ENCODE results near the gene PRR5L.

The PRR5L gene

DNA sequence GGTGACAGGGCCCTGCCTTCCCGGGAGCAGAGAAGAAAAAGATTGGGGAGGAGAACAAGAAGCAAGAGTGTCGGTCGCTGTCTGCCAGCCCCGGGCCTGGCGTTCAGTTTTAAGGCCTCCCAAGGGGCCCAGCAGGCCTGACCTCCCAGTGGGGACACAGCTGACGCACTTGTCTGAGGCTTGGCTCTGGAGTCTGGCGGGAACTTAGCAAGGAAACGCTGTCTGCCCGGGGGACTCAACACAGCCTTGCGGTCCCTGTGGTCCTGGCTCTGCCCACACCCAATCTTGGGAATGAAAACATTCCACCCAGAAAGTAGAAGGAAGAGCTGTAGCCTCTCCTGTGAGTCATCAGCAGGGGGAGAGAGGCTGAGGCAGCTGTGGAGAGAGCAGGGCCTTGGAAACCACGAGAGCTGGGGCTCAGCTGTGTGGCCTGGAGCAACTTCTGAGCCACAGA, 159.6 kb downstream of the PRR5L start:
- no peak for DNase-seq
- no peaks in the 10 kb centered on the region for H3K79me2 ChIP-seq (ENCODE audit: low read length)
- no peaks in the 10 kb centered on the region for H4K20me1 ChIP-seq (ENCODE audit: insufficient read depth, low read length)
- H3K36me3 ChIP-seq (replicated peaks; ENCODE audit: insufficient read depth, low read length) = no peaks in the 10 kb centered on the region
- H3K9me2 ChIP-seq (replicated peaks; ENCODE audit: insufficient read depth, low read length) = no peaks in the 10 kb centered on the region
- H3K4me3 ChIP-seq (ENCODE audit: low read length) = no peak overlapping the region
- H3K4me1 ChIP-seq (ENCODE audit: low read length) = no peaks in the 10 kb centered on the region
- H3K9ac ChIP-seq (ENCODE audit: low read length) = no peak overlapping the region
- TF ChIP-seq EZH2 (optimal IDR thresholded peaks at IDR 0.05; ENCODE audit: low read depth, low read length) = no peak
- TF ChIP-seq, protein P1, sequence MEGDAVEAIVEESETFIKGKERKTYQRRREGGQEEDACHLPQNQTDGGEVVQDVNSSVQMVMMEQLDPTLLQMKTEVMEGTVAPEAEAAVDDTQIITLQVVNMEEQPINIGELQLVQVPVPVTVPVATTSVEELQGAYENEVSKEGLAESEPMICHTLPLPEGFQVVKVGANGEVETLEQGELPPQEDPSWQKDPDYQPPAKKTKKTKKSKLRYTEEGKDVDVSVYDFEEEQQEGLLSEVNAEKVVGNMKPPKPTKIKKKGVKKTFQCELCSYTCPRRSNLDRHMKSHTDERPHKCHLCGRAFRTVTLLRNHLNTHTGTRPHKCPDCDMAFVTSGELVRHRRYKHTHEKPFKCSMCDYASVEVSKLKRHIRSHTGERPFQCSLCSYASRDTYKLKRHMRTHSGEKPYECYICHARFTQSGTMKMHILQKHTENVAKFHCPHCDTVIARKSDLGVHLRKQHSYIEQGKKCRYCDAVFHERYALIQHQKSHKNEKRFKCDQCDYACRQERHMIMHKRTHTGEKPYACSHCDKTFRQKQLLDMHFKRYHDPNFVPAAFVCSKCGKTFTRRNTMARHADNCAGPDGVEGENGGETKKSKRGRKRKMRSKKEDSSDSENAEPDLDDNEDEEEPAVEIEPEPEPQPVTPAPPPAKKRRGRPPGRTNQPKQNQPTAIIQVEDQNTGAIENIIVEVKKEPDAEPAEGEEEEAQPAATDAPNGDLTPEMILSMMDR (IDR thresholded peaks at IDR 0.05; ENCODE audit: low read length) = no peak
- no peak for TF ChIP-seq EZH2phosphoT487 (IDR thresholded peaks at IDR 0.05; ENCODE audit: low read length)
- no peak overlapping the region for H3K4me2 ChIP-seq (ENCODE audit: low read depth, low read length)
- no peaks in the 10 kb centered on the region for H3K9me3 ChIP-seq (replicated peaks; ENCODE audit: insufficient read depth, low read length)
- H3K27ac ChIP-seq (ENCODE audit: low read length) = no peak overlapping the region
- no peaks in the 10 kb centered on the region for H3F3A ChIP-seq (ENCODE audit: insufficient read depth, low read length)
- H2AFZ ChIP-seq (ENCODE audit: low read length) = no peak overlapping the region
- H3K27me3 ChIP-seq (replicated peaks; ENCODE audit: insufficient read depth, low read length) = no peaks in the 10 kb centered on the region

DNA sequence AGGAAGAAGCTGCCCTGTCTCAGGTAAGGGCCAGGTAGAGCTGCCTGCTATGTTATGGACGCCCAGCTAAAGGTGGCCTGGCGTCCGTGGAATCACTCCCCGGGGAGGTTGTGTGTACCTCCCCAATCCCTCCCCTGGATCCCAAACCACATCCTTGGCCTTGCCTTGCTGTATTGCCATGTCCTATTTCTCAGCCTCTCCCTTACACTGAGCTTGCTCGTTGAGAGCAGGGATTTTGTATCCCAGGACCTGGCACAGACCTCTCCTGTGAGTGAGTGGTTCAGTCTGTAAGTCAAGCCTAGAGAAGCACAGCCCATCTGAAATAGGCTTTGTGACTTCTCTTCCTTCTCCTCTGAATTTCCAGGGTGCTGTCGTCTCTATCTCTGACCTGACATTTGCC, 160.1 kb downstream of the PRR5L start:
- Histone ChIP-seq H3K9me3 (replicated peaks; ENCODE audit: insufficient read depth, low read length) (no peaks in the 10 kb centered on the region), H3K4me2 (ENCODE audit: low read depth, low read length) (no peak overlapping the region), H2AFZ (ENCODE audit: low read length) (no peak overlapping the region), H4K20me1 (ENCODE audit: insufficient read depth, low read length) (no peaks in the 10 kb centered on the region), H3F3A (ENCODE audit: insufficient read depth, low read length) (no peaks in the 10 kb centered on the region), H3K27me3 (replicated peaks; ENCODE audit: insufficient read depth, low read length) (no peaks in the 10 kb centered on the region), H3K9ac (ENCODE audit: low read length) (no peak overlapping the region), H3K79me2 (ENCODE audit: low read length) (no peaks in the 10 kb centered on the region), H3K9me2 (replicated peaks; ENCODE audit: insufficient read depth, low read length) (no peaks in the 10 kb centered on the region), H3K4me1 (ENCODE audit: low read length) (no peaks in the 10 kb centered on the region), H3K27ac (ENCODE audit: low read length) (no peak overlapping the region), H3K36me3 (replicated peaks; ENCODE audit: insufficient read depth, low read length) (no peaks in the 10 kb centered on the region), H3K4me3 (ENCODE audit: low read length) (no peak overlapping the region)
- DNase-seq = no peak
- TF ChIP-seq, protein P1 (IDR thresholded peaks at IDR 0.05; ENCODE audit: low read length) = no peak
- TF ChIP-seq EZH2phosphoT487 (IDR thresholded peaks at IDR 0.05; ENCODE audit: low read length) (no peak), EZH2 (optimal IDR thresholded peaks at IDR 0.05; ENCODE audit: low read depth, low read length) (no peak)

DNA sequence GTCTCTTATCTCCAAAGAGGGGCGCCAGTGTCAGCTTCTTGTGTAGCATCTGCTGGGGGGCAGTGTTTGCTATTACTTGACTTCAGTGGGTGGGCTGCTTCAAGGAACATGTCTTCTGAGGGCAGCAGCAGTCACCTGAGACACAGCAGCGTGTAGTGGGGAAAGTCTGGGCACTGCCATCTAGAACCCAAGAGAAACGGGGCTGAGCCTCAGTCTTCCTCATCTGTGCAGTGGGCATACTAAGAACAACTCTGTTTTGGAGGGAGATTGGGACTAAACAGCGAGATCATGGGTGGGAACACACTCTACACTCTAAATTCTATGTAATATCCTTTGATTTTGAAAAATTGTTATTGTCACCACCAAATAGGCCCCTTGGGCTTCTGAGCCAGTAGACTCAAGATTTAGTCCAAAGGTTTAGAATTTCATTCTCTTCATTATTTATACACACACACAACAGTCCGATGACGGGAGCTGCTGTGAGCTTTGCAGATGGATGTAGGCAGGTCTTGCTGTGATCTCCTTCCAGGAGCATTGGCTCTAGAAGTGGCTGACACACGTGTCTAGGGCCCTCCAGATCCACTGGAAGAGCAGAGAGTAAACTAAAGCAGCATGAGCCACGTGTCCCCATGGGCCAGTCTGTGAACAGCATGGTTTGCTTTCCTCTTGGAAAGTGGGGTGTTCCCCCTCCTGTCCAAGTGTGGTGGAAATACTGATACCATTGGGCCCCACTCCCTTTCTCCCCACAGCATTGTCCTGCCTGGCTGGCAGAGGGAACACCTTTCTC, 162.2 kb downstream of the PRR5L start:
- no peaks in the 10 kb centered on the region for H3K36me3 ChIP-seq (replicated peaks; ENCODE audit: insufficient read depth, low read length)
- no peak overlapping the region for H2AFZ ChIP-seq (ENCODE audit: low read length)
- no peak overlapping the region for H3K4me2 ChIP-seq (ENCODE audit: low read depth, low read length)
- DNase-seq = no peak
- H3F3A ChIP-seq (ENCODE audit: insufficient read depth, low read length) = no peaks in the 10 kb centered on the region
- no peaks in the 10 kb centered on the region for H3K9me3 ChIP-seq (replicated peaks; ENCODE audit: insufficient read depth, low read length)
- H3K9me2 ChIP-seq (replicated peaks; ENCODE audit: insufficient read depth, low read length) = no peaks in the 10 kb centered on the region
- no peaks in the 10 kb centered on the region for H4K20me1 ChIP-seq (ENCODE audit: insufficient read depth, low read length)
- H3K27me3 ChIP-seq (replicated peaks; ENCODE audit: insufficient read depth, low read length) = no peaks in the 10 kb centered on the region
- TF ChIP-seq EZH2 (optimal IDR thresholded peaks at IDR 0.05; ENCODE audit: low read depth, low read length) = no peak
- TF ChIP-seq EZH2phosphoT487 (IDR thresholded peaks at IDR 0.05; ENCODE audit: low read length) = no peak
- TF ChIP-seq, protein P1 (IDR thresholded peaks at IDR 0.05; ENCODE audit: low read length) = no peak
- no peak overlapping the region for H3K4me3 ChIP-seq (ENCODE audit: low read length)
- H3K4me1 ChIP-seq (ENCODE audit: low read length) = no peaks in the 10 kb centered on the region
- H3K27ac ChIP-seq (ENCODE audit: low read length) = no peak overlapping the region
- H3K9ac ChIP-seq (ENCODE audit: low read length) = no peak overlapping the region
- no peaks in the 10 kb centered on the region for H3K79me2 ChIP-seq (ENCODE audit: low read length)

Measured in MM.1S (cell line).